ENCODE results near the gene TMEM163.

DNA sequence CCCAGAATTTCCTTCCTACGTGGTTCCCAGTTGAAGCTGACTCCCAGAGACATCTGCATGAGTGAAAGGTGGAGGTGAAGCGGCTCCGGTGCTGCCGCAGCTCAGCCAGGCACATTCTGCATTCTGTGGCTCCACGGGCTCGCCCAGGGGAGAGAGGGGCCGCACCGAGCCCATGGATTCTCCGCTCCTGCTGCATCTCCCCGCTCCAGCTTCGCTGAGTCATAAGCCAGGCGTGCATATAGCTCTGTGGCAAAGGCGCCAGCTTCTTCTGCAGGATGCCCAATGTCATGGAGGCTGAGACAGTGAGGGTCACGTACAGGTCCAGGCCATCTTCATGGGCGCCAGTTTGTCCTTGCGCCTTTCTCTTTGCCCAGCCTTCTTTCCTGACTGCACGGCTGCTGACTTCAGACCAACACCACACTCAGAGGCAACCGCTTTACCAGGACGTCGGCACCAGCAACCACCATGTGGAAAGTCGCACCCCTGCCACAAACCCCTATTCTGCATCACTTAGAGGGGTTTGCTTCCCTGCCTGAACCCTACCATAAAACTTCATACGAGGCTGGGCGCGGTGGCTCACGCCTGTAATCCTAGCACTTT, 249.2 kb downstream of the TMEM163 start:
- TF ChIP-seq, protein P1, sequence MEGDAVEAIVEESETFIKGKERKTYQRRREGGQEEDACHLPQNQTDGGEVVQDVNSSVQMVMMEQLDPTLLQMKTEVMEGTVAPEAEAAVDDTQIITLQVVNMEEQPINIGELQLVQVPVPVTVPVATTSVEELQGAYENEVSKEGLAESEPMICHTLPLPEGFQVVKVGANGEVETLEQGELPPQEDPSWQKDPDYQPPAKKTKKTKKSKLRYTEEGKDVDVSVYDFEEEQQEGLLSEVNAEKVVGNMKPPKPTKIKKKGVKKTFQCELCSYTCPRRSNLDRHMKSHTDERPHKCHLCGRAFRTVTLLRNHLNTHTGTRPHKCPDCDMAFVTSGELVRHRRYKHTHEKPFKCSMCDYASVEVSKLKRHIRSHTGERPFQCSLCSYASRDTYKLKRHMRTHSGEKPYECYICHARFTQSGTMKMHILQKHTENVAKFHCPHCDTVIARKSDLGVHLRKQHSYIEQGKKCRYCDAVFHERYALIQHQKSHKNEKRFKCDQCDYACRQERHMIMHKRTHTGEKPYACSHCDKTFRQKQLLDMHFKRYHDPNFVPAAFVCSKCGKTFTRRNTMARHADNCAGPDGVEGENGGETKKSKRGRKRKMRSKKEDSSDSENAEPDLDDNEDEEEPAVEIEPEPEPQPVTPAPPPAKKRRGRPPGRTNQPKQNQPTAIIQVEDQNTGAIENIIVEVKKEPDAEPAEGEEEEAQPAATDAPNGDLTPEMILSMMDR (IDR thresholded peaks at IDR 0.05): no peak
- TF ChIP-seq POLR2A (IDR thresholded peaks at IDR 0.05): no peak
